GM12801 (cell line): ENCODE results near the gene ESPL1.

Experiments
- TF ChIP-seq, protein P1 (sequence below): IDR thresholded peaks from one replicate; pipeline ENCODE4 v1.5.1; 2011; ENCODE audit warnings: control low read depth; ENCODE audit not compliant: insufficient read length; ENCODE audit errors: extremely low read depth

Gene ESPL1

DNA sequence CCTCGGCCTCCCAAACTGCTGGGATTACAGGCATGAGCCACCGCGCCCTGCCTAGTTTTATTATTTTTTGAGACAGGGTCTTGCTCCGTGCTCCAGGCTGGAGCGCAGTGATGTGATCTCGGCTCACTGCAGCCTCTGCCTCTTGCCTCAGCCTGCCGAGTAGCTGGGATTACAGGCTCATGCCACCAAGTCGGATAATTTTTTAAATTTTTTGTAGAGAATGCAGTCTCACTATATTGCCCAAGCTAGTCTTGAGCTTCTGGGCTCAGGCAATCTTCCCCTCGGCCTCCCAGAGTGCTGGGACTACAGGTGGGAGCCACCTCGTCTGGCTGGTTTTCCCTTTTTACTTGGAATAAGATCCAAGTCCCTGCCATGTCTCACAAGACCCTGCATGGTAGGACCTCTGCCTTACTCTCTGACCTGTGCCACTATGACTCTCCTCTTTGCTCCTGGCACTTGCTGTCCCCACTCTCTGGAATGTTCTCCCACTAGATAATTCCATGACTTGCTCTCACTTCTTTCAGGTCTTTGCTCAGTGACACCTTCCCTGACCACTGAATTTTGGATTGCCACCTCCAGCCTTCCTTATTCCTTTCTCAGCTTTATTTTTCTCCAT, 28.3 kb upstream of the ESPL1 start:
- TF ChIP-seq, protein P1, sequence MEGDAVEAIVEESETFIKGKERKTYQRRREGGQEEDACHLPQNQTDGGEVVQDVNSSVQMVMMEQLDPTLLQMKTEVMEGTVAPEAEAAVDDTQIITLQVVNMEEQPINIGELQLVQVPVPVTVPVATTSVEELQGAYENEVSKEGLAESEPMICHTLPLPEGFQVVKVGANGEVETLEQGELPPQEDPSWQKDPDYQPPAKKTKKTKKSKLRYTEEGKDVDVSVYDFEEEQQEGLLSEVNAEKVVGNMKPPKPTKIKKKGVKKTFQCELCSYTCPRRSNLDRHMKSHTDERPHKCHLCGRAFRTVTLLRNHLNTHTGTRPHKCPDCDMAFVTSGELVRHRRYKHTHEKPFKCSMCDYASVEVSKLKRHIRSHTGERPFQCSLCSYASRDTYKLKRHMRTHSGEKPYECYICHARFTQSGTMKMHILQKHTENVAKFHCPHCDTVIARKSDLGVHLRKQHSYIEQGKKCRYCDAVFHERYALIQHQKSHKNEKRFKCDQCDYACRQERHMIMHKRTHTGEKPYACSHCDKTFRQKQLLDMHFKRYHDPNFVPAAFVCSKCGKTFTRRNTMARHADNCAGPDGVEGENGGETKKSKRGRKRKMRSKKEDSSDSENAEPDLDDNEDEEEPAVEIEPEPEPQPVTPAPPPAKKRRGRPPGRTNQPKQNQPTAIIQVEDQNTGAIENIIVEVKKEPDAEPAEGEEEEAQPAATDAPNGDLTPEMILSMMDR: no peak

DNA sequence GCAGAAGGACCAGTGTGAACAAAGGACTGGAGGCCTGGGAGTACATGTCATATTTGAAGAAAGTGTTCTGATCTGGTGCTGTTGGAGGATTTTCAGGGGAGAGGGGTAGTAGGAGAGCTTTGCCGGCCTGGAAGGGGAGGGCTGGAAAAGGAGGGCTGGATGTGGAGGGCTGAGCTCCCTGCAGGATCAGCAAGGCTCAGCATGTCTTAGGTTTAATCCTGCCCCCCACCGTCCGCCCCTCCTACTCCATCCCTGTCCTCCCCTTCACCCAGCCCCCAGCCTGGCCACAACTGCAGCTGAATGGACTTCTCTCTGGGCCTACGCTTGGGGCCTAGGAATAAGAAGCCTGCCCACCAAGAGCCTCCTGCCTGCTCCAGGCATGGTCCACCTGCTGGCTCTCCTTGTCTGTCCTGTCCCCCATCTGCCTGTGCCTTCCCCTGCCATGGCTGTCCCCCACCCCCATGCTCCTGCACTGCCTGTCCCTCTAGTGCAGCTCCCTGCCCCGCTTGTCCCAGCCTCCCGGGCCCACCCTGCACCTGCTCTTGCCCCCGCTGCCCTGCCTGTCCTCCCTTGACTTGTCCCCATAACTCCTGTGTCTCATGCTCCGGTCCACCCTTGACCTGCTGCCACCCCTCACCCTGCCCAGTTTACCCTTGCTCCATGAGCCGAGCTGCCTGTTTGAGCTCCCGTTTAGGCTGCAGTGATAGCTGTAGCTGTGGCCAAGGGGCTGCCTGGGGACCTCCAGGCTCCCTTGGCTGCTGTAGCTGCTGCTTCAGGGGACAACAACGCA, 26.3 kb upstream of the ESPL1 start:
- TF ChIP-seq, protein P1: no peak

DNA sequence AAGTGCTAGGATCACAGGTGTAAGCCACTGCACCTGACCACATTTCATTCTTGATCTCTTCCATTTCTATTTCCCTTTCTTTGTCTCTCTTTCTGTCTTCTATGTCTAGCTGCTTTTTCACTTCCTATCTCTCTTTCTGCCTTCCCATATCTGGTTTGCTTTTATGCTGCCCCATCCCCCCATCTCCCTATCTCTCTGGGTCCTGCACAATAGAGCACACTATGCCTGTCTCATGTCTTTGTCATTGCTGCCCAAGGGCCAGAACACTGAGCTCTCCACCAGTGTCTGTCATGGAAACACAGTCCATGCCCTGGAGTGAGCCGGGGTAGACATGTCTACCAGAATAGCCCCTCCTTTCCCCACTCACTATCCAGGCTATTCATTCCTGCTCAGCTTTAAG, 23.8 kb upstream of the ESPL1 start:
- TF ChIP-seq, protein P1: no peak

DNA sequence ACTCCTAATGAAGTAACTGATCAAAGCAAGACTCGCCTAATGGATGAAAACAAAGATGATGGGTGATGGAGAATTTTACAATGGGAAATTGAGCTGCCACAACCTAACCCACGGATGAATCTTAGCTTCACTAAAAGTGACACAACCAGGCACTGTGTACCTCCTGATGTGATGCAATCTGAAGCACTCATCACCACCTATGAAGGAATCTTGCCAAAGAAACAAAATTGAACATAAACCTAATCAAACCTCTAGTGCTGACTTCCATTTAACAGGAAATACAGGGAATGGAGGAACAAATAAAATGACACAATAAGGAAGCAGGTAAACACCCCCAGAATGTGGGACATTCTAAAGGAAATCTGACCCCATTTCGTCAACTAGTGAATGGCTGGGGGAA, 22.8 kb upstream of the ESPL1 start:
- TF ChIP-seq, protein P1: no peak

DNA sequence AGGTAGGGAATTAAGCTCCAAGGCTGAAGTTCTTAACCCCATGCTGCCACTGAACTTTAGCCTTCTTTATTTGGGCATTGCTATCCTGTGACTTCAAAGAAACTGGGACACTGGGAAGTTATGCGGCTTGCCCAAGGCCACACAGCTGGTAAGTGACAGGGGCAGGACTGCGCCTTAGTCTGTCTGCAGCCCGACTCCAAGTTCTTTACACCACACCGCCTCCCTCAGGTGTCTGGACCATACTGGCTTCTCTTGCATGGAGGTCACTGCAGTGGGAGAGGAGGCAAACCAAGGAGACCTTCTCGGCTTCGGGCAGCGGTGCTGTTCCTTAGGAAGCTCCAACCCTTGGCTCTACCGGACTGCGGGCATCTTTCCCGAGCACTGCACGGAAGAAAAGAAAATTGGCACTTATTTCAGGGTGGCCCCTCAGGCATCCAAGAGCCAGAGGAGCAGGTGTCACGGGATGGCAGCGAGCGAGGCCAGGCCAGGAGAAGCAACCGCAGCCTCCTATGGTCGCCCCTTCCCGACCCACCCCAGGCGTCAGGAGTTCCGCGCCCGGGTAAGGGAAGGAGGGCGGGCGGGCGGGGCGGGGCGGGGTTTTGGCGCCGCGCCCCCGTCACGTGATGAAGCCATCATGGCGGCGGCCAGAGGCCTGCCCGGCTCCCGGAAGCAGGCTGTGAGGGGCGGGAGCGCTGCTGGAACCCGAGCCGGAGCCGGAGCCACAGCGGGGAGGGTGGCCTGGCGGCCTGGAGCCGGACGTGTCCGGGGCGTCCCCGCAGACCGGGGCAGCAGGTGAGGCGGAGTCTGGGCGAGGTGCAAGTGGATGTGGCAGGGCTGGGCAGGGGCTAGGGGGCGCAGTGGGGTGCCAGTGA, 16.4 kb upstream of the ESPL1 start:
- TF ChIP-seq, protein P1: no peak

DNA sequence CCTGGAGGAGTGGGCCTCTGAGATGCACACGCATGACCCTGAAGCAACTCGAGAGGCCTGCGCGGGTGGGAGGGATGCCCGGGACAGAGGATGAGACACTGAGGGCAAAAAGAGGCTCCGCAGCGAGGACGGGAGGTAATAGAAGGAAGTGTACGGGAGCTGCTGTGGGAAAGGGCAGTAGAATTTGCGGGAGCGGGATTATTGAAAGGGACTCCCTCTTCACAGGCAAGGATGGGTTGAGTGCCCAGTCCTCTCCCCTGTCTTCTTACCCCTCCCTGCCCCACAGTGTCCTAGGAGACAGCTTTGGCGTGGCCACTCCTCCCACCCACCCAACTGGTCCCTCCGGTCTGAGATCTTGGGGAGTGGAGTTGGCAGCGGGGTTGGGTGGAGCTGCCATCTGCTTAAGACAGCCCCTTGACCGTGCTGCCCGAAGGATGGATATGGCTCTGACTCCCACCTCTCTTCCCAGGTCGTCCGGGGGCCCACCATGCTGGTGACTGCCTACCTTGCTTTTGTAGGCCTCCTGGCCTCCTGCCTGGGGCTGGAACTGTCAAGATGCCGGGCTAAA, 15.7 kb upstream of the ESPL1 start:
- TF ChIP-seq, protein P1: no peak

DNA sequence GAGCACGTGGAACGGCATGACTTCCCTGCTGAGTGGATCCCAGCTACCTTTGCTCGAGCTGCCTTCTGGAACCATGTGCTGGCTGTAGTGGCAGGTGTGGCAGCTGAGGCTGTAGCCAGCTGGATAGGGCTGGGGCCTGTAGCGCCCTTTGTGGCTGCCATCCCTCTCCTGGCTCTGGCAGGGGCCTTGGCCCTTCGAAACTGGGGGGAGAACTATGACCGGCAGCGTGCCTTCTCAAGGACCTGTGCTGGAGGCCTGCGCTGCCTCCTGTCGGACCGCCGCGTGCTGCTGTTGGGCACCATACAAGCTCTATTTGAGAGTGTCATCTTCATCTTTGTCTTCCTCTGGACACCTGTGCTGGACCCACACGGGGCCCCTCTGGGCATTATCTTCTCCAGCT, 14.8 kb upstream of the ESPL1 start:
- TF ChIP-seq, protein P1: no peak
